HepG2 (cell line): ENCODE results near the gene USP10. TPM values are rescaled to one million over a fixed set of nuclear protein-coding genes. Genes with fewer than 3 reads are reported as not detected.

Source experiments
- GTF2F1 ChIP-seq: fragments of 150-350 bp; IDR thresholded peaks from 2 replicates; pipeline ENCODE4 v1.6.1; 2014; ENCODE audit warnings: low read length
- IRX3 ChIP-seq: sonication (generic); formaldehyde crosslinking; IDR thresholded peaks from 2 replicates; pipeline ENCODE4 v1.8.1; 2023; ENCODE audit warnings: mild to moderate bottlenecking, low read depth, missing genetic modification reagents, borderline replicate concordance
- PRMT3 ChIP-seq: sonication (generic); formaldehyde crosslinking; IDR thresholded peaks from 2 replicates; pipeline ENCODE4 v1.8.1; 2022; ENCODE audit warnings: low read depth, mild to moderate bottlenecking, moderate library complexity, missing genetic modification reagents, borderline replicate concordance
- SP1 ChIP-seq, 2 experiments: fragments of 450-650 bp in 1 of 2; sonication (generic) in 1 of 2; formaldehyde crosslinking in 1 of 2; IDR thresholded peaks; 2 replicates each; pipeline versions ENCODE4 v1.4.0 to v1.6.1; 2016 to 2020; ENCODE audit warnings: missing genetic modification reagents in 1 of 2
- ZFP36L2 ChIP-seq: sonication (generic); formaldehyde crosslinking; IDR thresholded peaks from 2 replicates; pipeline ENCODE4 v1.4.0; 2020; ENCODE audit warnings: missing genetic modification reagents
- ZMYM2 ChIP-seq: sonication (generic); formaldehyde crosslinking; IDR thresholded peaks from 2 replicates; pipeline ENCODE4 v1.8.0; 2022; ENCODE audit warnings: mild to moderate bottlenecking, missing genetic modification reagents
- ZNF160 ChIP-seq: sonication (generic); formaldehyde crosslinking; IDR thresholded peaks from 2 replicates; pipeline ENCODE4 v1.8.0; 2022; ENCODE audit warnings: mild to moderate bottlenecking, inconsistent platforms, missing genetic modification reagents
- ZNF687 ChIP-seq: sonication (generic); formaldehyde crosslinking; IDR thresholded peaks from 2 replicates; pipeline ENCODE4 v1.5.1; 2020; ENCODE audit warnings: mild to moderate bottlenecking, missing genetic modification reagents, moderate library complexity
- ZNF891 ChIP-seq: sonication (generic); formaldehyde crosslinking; IDR thresholded peaks from 2 replicates; pipeline ENCODE4 v1.5.0; 2020; ENCODE audit warnings: mild to moderate bottlenecking, missing genetic modification reagents
- polyA plus RNA-seq, 8 experiments: library from polyadenylated mRNA; depleted of rRNA in 3 of 8; stranded (reverse) in 7 of 8; unstranded in 1 of 8; fragments of >200 nt; fragmentation: Illumina TruSeq in 4 of 8; extraction: Trizol in 4 of 8; gene quantifications; 2 replicates each; pipeline versions ENCODE4 v1.2.1 to v1.2.3, GENCODE V29; 2011 to 2016; ENCODE audit warnings: low read depth in 4 of 8, missing spikeins in 1 of 8, mixed read lengths in 1 of 8; ENCODE audit not compliant: insufficient read depth in 1 of 8
- total RNA-seq, 5 experiments: library from RNA; depleted of rRNA; stranded (reverse); fragments of >200 nt; fragmentation: Illumina TruSeq; extraction: Trizol; gene quantifications; 2 replicates each; pipeline ENCODE4 v1.2.3, GENCODE V29; 2016; ENCODE audit warnings: low read depth in 1 of 5

The USP10 gene
- total and polyA plus RNA-seq, 2 of the 13 experiments (the other 11 are each of a cell fraction or from before 2014, with no cell fraction given): 79.1 to 122 TPM

GRCh38 chr16:84800158-84800978 is 100.6 kb downstream of the USP10 start (continued):
- TF ChIP-seq ZNF687 (CRISPR knock-in tag): no peak
- no peak for TF ChIP-seq SP1 (IDR thresholded peaks at IDR 0.05)
- no peak for TF ChIP-seq SP1 (CRISPR knock-in tag; IDR thresholded peaks at IDR 0.05)
- TF ChIP-seq PRMT3: no peak
- no peak for TF ChIP-seq IRX3 (CRISPR knock-in tag)
- TF ChIP-seq GTF2F1: 0 out of 2 replicates have a peak, but pooled peaks have one; percentile 24
- TF ChIP-seq ZMYM2: no peak
- no peak for TF ChIP-seq ZNF160
- no peak for TF ChIP-seq ZNF891 (CRISPR knock-in tag)
- TF ChIP-seq ZFP36L2 (CRISPR knock-in tag): no peak
